Gastroesophageal sphincter (tissue), 3 donors: Measurements from ENCODE around the gene SV2C.

Experiments
- EP300 ChIP-seq: sonication (generic); formaldehyde crosslinking; IDR thresholded peaks from one replicate; pipeline ENCODE4 v1.6.1; 2017; ENCODE audit warnings: antibody characterized with exemption, mild to moderate bottlenecking
- TF ChIP-seq, protein P1 (sequence below), 4 experiments: fragments of 200-600 bp in 2 of 4; fragments of 450-650 bp in 2 of 4; sonication (generic) in 1 of 4; IDR thresholded peaks; one replicate each; pipeline ENCODE4 v1.5.1; 2017 to 2019; ENCODE audit warnings: antibody characterized with exemption in 4 of 4, mild to moderate bottlenecking in 2 of 4, moderate library complexity in 2 of 4

DNA sequence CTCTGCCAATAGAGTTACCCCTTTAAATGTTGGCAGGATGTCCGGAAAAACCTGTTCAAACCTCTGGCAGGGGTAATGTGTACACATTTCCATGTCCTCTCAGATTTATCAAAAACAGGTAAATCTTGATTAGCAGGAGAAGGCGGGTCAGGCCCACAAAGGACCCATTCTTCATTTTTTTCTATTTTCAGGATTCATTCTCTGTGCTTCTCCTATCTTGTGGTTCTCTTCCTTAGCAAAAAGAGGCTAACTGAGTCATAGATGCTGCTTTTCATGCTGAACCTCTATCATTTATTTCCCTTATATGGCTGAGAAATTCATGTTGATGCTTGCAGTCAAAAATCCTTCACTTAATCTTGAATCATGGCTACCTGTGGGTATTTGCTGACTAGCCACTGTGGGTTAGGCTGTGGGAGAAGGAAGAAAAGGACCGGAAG lies 207.2 kb downstream of the SV2C start:
- TF ChIP-seq, protein P1, sequence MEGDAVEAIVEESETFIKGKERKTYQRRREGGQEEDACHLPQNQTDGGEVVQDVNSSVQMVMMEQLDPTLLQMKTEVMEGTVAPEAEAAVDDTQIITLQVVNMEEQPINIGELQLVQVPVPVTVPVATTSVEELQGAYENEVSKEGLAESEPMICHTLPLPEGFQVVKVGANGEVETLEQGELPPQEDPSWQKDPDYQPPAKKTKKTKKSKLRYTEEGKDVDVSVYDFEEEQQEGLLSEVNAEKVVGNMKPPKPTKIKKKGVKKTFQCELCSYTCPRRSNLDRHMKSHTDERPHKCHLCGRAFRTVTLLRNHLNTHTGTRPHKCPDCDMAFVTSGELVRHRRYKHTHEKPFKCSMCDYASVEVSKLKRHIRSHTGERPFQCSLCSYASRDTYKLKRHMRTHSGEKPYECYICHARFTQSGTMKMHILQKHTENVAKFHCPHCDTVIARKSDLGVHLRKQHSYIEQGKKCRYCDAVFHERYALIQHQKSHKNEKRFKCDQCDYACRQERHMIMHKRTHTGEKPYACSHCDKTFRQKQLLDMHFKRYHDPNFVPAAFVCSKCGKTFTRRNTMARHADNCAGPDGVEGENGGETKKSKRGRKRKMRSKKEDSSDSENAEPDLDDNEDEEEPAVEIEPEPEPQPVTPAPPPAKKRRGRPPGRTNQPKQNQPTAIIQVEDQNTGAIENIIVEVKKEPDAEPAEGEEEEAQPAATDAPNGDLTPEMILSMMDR (IDR thresholded peaks at IDR 0.05) = no peak
- no peak for TF ChIP-seq EP300
